Activated naive CD4-positive, alpha-beta T cell treated with anti-CD3 and anti-CD28 coated beads, Interleukin-2, amount 50 U/mL, for 24 hours (primary cell): ENCODE measurements around the gene LYRM2.

ENCODE experiments used
- H3K27ac Mint-ChIP-seq: one replicate; pipeline ENCODE4 v1.8.0; 2021; ENCODE audit warnings: mild to moderate bottlenecking, mixed read lengths
- H3K27me3 Mint-ChIP-seq: one replicate; pipeline ENCODE4 v1.8.0; 2021; ENCODE audit warnings: mixed read lengths
- H3K36me3 Mint-ChIP-seq: one replicate; pipeline ENCODE4 v1.8.0; 2021; ENCODE audit warnings: mixed read lengths
- H3K4me1 Mint-ChIP-seq: one replicate; pipeline ENCODE4 v1.8.0; 2021; ENCODE audit warnings: mixed read lengths
- H3K4me3 Mint-ChIP-seq: one replicate; pipeline ENCODE4 v1.8.0; 2021; ENCODE audit warnings: mild to moderate bottlenecking, mixed read lengths
- H3K9me3 Mint-ChIP-seq: one replicate; pipeline ENCODE4 v1.8.0; 2021; ENCODE audit warnings: mixed read lengths

LYRM2 gene

GRCh38 chr6:89562093-89562973 lies 76.2 kb downstream of the LYRM2 start:
- Mint-ChIP-seq H3K27ac (no peak overlapping the region), H3K4me1 (no peaks in the 10 kb centered on the region), H3K36me3 (no peaks in the 10 kb centered on the region), H3K9me3 (no peaks in the 10 kb centered on the region), H3K27me3 (no peaks in the 10 kb centered on the region), H3K4me3 (no peak overlapping the region)

- Mint-ChIP-seq H3K27ac (no peak overlapping the region), H3K9me3 (no peaks in the 10 kb centered on the region), H3K4me3 (no peak overlapping the region), H3K4me1 (no peaks in the 10 kb centered on the region), H3K36me3 (peaks cover 3% of the 10 kb centered on the region), H3K27me3 (no peaks in the 10 kb centered on the region)
Observed at GRCh38 chr6:89559487-89559886, 79.1 kb downstream of the LYRM2 start.

- H3K9me3 Mint-ChIP-seq: no peaks in the 10 kb centered on the region
- no peaks in the 10 kb centered on the region for H3K27me3 Mint-ChIP-seq
- no peak overlapping the region for H3K27ac Mint-ChIP-seq
- H3K4me1 Mint-ChIP-seq: no peaks in the 10 kb centered on the region
- H3K4me3 Mint-ChIP-seq: no peak overlapping the region
- H3K36me3 Mint-ChIP-seq: peaks cover 3% of the 10 kb centered on the region
Observed at GRCh38 chr6:89555806-89556205, 82.7 kb downstream of the LYRM2 start.

- Mint-ChIP-seq H3K9me3 (no peaks in the 10 kb centered on the region), H3K36me3 (peaks cover 3% of the 10 kb centered on the region), H3K27ac (no peak overlapping the region), H3K27me3 (no peaks in the 10 kb centered on the region), H3K4me1 (no peaks in the 10 kb centered on the region), H3K4me3 (no peak overlapping the region)
Observed at GRCh38 chr6:89555031-89555430, 83.5 kb downstream of the LYRM2 start.

DNA sequence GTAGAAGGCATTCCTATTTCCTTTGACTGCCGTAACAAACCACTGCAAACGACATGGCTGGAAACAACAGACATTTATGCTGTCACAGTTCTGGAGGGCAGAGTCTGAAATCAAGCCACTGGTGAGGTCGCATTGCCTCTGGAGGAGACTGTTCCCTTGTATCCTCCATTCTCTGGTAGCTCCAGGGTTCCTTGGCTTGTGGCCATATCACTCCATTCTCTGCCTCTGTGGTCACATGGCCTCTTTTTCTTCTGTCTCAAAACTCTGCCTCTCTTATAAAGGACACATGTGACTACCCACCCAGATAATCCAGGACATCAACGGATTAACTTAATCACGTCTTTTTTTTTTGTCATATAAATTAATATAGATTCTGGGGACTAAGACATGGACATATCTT lies 84.4 kb downstream of the LYRM2 start:
- Mint-ChIP-seq H3K27me3 (no peaks in the 10 kb centered on the region), H3K36me3 (peaks cover 3% of the 10 kb centered on the region), H3K9me3 (no peaks in the 10 kb centered on the region), H3K4me1 (no peaks in the 10 kb centered on the region), H3K27ac (no peak overlapping the region), H3K4me3 (no peak overlapping the region)

DNA sequence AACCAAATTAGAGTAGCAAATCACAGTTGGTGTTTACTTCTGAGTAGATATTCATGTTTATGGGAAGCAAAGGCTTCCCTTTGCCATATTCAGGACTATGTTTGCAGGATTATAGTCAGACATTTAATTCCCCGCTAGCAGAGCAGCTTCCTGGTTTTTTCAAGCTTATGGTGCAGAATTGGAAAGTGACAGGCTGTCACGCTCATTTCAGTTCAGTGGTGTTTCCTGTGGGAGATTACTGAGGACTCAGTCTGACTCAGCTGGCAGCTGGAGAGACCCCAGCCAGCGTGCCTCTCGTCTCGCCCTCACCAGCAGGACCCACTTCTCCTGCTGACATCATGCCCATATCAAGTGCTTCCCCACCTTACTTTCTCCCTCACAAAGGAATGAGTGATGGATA lies 85.1 kb downstream of the LYRM2 start:
- Mint-ChIP-seq H3K36me3 (peaks cover 3% of the 10 kb centered on the region), H3K27ac (no peak overlapping the region), H3K27me3 (no peaks in the 10 kb centered on the region)

DNA sequence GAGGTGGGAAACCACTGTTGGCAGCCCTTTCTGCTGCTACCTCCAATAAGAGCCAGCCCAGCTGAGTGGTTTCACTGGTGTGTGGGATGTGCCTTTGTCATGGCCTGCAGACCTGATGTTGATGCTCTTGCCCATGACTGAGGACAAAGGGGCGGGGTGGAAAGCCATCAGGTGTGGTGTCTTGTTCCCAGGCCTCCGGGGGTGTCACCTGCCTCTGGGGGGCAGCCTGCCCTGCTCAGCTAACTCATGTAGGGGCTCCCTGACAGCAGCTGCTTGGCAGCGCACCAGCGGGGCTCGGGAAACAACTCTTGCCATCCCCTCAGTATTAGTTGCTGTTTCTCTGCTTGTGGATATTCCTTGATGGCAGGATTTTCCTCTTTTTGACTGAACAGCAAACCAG lies 91.3 kb downstream of the LYRM2 start:
- no peaks in the 10 kb centered on the region for H3K4me1 Mint-ChIP-seq
- no peak overlapping the region for H3K27ac Mint-ChIP-seq
- H3K27me3 Mint-ChIP-seq: no peaks in the 10 kb centered on the region
- H3K36me3 Mint-ChIP-seq: peaks cover 3% of the 10 kb centered on the region
- no peak overlapping the region for H3K4me3 Mint-ChIP-seq
- H3K9me3 Mint-ChIP-seq: no peaks in the 10 kb centered on the region

More for the DNA sequence above, 85.1 kb downstream of the LYRM2 start:
- Mint-ChIP-seq H3K4me3 (no peak overlapping the region), H3K4me1 (no peaks in the 10 kb centered on the region), H3K9me3 (no peaks in the 10 kb centered on the region)

DNA sequence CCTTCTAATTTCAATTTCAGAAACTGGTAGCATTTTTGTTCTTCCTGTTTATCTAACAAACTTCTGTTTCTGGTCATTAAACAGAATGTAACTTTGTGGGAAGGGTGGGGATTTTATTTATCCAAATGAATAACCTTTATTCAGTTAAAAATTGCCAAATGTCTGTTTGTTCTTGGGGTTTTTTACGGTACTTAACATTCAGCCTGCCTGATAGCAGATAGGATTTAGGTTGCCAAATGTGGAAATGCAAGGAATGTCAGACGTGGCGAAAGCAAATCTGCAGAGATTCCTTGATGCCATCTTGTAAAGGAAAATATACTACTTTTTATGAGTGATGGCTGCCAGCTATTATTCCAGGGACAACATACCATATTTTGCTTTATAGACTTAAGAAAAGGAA lies 95.7 kb downstream of the LYRM2 start:
- no peaks in the 10 kb centered on the region for H3K9me3 Mint-ChIP-seq
- H3K36me3 Mint-ChIP-seq: peaks cover 3% of the 10 kb centered on the region
- H3K4me1 Mint-ChIP-seq: no peaks in the 10 kb centered on the region
- no peak overlapping the region for H3K4me3 Mint-ChIP-seq
- H3K27me3 Mint-ChIP-seq: no peaks in the 10 kb centered on the region
- H3K27ac Mint-ChIP-seq: no peak overlapping the region

- H3K27me3 Mint-ChIP-seq: no peaks in the 10 kb centered on the region
- no peak overlapping the region for H3K27ac Mint-ChIP-seq
Observed at GRCh38 chr6:89542081-89542857, 96.3 kb downstream of the LYRM2 start.

DNA sequence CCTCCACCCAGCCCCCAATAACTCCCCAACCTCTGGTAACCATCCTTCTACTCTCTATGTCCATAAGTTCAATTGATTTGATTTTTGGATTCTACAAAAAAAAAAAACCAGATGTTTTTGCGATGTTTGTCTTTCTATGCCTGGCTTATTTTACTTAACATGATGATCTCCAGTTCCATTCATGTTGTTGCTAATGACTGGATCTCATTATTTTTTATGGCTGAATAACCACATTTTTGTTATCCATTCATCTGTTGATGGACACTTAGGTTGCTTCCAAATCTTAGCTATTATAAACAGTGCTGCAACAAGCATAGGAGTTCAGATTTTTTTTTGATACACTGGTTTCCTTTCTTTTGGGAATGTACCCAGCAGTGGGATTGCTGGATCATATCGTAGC lies 98.8 kb downstream of the LYRM2 start:
- Mint-ChIP-seq H3K36me3 (peaks cover 3% of the 10 kb centered on the region), H3K9me3 (no peaks in the 10 kb centered on the region), H3K4me3 (no peak overlapping the region), H3K27ac (no peak overlapping the region), H3K27me3 (no peaks in the 10 kb centered on the region), H3K4me1 (no peaks in the 10 kb centered on the region)

More at GRCh38 chr6:89542081-89542857, 96.3 kb downstream of the LYRM2 start:
- no peaks in the 10 kb centered on the region for H3K9me3 Mint-ChIP-seq
- peaks cover 3% of the 10 kb centered on the region for H3K36me3 Mint-ChIP-seq
- H3K4me3 Mint-ChIP-seq: no peak overlapping the region
- H3K4me1 Mint-ChIP-seq: no peaks in the 10 kb centered on the region

GRCh38 chr6:89536231-89536630 lies 102.3 kb downstream of the LYRM2 start:
- H3K27me3 Mint-ChIP-seq: peaks cover 1% of the 10 kb centered on the region
- no peak overlapping the region for H3K27ac Mint-ChIP-seq
- H3K36me3 Mint-ChIP-seq: no peaks in the 10 kb centered on the region
- no peak overlapping the region for H3K4me3 Mint-ChIP-seq
- H3K4me1 Mint-ChIP-seq: no peaks in the 10 kb centered on the region
- peaks cover 5% of the 10 kb centered on the region for H3K9me3 Mint-ChIP-seq

DNA sequence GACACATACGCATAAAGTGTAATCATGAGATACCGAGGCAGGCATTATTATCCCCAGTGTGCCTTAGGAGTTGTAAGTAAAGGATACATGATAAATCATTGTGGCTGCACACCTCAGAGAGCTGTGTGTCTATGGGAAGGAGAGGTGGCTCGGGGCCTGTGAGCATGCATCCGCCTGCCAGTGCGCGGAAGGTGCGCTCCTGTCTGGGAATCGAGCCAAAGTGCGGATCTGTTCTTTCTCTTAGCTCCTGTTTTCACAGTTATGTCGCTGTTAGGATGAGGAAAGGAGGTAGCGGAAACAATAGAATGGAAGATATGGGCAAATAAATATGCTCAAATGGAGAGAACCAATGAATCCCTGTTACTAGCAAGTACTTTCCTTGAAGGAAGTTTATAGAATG lies 107.6 kb downstream of the LYRM2 start:
- Mint-ChIP-seq H3K27ac (no peak overlapping the region), H3K9me3 (peaks cover 5% of the 10 kb centered on the region)

GRCh38 chr6:89528866-89529265 lies 109.7 kb downstream of the LYRM2 start:
- Mint-ChIP-seq H3K4me1 (no peaks in the 10 kb centered on the region), H3K27me3 (peaks cover 1% of the 10 kb centered on the region), H3K27ac (no peak overlapping the region), H3K4me3 (no peak overlapping the region), H3K9me3 (peaks cover 5% of the 10 kb centered on the region), H3K36me3 (peaks cover 3% of the 10 kb centered on the region)

More for the DNA sequence above, 107.6 kb downstream of the LYRM2 start:
- H3K4me3 Mint-ChIP-seq: no peak overlapping the region
- H3K4me1 Mint-ChIP-seq: no peaks in the 10 kb centered on the region
- H3K36me3 Mint-ChIP-seq: peaks cover 3% of the 10 kb centered on the region
- peaks cover 1% of the 10 kb centered on the region for H3K27me3 Mint-ChIP-seq

DNA sequence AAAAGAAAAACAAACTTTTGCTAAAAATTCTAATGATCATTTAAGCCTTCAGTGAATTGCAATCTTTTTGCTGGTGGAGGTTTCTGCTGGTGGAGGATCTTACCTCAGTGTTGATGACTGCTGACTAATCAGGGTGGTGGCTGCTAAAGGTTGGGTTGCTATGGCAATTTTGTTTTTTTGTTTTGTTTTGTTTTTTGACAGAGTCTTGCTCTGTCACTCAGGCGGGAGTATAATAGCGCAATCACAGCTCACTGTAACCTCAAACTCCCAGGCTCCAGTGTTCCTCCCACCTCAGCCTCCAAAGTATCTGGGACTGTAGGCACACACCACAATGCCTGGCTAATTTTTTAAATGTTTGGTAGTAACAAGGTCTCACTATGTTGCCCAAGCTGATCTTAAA lies 110.9 kb downstream of the LYRM2 start:
- H3K9me3 Mint-ChIP-seq: peaks cover 5% of the 10 kb centered on the region
- H3K4me1 Mint-ChIP-seq: no peaks in the 10 kb centered on the region
- H3K36me3 Mint-ChIP-seq: peaks cover 3% of the 10 kb centered on the region
- no peaks in the 10 kb centered on the region for H3K27me3 Mint-ChIP-seq
- H3K27ac Mint-ChIP-seq: no peak overlapping the region
- no peak overlapping the region for H3K4me3 Mint-ChIP-seq

DNA sequence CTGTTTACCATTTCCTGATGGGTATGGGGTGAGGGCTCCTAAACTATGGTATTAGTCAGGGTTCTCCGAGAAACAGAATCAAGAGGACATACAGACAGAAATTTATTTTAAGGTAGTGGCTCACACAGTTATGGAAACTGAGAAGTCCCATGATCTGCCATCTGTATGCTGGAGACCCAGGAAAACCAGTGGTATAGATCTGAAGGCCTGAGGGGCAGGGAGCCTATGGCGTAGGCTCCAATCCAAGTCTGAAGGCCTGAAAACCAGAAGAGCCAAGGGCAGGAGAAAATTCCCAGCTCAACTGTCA lies 112.0 kb downstream of the LYRM2 start:
- no peaks in the 10 kb centered on the region for H3K27me3 Mint-ChIP-seq
- H3K4me3 Mint-ChIP-seq: no peak overlapping the region
- H3K27ac Mint-ChIP-seq: no peak overlapping the region
- peaks cover 3% of the 10 kb centered on the region for H3K36me3 Mint-ChIP-seq
- H3K4me1 Mint-ChIP-seq: no peaks in the 10 kb centered on the region
- H3K9me3 Mint-ChIP-seq: no peaks in the 10 kb centered on the region

- Mint-ChIP-seq H3K4me1 (no peaks in the 10 kb centered on the region), H3K4me3 (no peak overlapping the region), H3K9me3 (no peaks in the 10 kb centered on the region), H3K36me3 (peaks cover 3% of the 10 kb centered on the region), H3K27me3 (no peaks in the 10 kb centered on the region), H3K27ac (no peak overlapping the region)
Observed at GRCh38 chr6:89525786-89526562, 112.6 kb downstream of the LYRM2 start.
